Effector CD4-positive, alpha-beta T cell (primary cell): ENCODE results near the gene KATNB1.
"Not testable (repeated sequence)": the region's sequence is repeated elsewhere in the genome, so short reads cannot be mapped to it uniquely, and the experiment has no call there.

Experiments
- DNase-seq: peaks from one replicate; pipeline ENCODE4 v3.0.0-alpha.2; 2020

The KATNB1 gene

GRCh38 chr16:57701759-57702371 lies 33.7 kb upstream of the KATNB1 start:
- no peak for DNase-seq

- no peak for DNase-seq
Measured at GRCh38 chr16:57703416-57704010, 32.1 kb upstream of the KATNB1 start.

- DNase-seq = no peak
Measured at GRCh38 chr16:57704011-57704904, 31.3 kb upstream of the KATNB1 start.

GRCh38 chr16:57704905-57705852 lies 30.4 kb upstream of the KATNB1 start:
- DNase-seq = no peak

- DNase-seq = no peak
Measured at GRCh38 chr16:57706717-57707116, 28.9 kb upstream of the KATNB1 start.

- no peak for DNase-seq
Measured at GRCh38 chr16:57707331-57707730, 28.2 kb upstream of the KATNB1 start.

- DNase-seq = no peak
Measured at GRCh38 chr16:57708168-57708567, 27.4 kb upstream of the KATNB1 start.

- DNase-seq = no peak
Measured at GRCh38 chr16:57709663-57710062, 25.9 kb upstream of the KATNB1 start.

- DNase-seq = no peak
Measured at GRCh38 chr16:57711346-57711745, 24.2 kb upstream of the KATNB1 start.

GRCh38 chr16:57711993-57712392 lies 23.6 kb upstream of the KATNB1 start:
- no peak for DNase-seq

GRCh38 chr16:57712569-57712968 lies 23.0 kb upstream of the KATNB1 start:
- DNase-seq = not testable (repeated sequence)

- DNase-seq = no peak
Measured at GRCh38 chr16:57713596-57713995, 22.0 kb upstream of the KATNB1 start.

GRCh38 chr16:57714047-57714446 lies 21.5 kb upstream of the KATNB1 start:
- no peak for DNase-seq

- no peak for DNase-seq
Measured at GRCh38 chr16:57720142-57720575, 15.4 kb upstream of the KATNB1 start.

GRCh38 chr16:57721356-57722209 lies 14.0 kb upstream of the KATNB1 start:
- no peak for DNase-seq

- DNase-seq = no peak
Measured at GRCh38 chr16:57722210-57722499, 13.4 kb upstream of the KATNB1 start.

- DNase-seq = no peak
Measured at GRCh38 chr16:57722651-57723050, 12.9 kb upstream of the KATNB1 start.

GRCh38 chr16:57723170-57723569 lies 12.4 kb upstream of the KATNB1 start:
- no peak for DNase-seq

GRCh38 chr16:57724531-57724930 lies 11.0 kb upstream of the KATNB1 start:
- no peak for DNase-seq

- DNase-seq = no peak
Measured at GRCh38 chr16:57725151-57725550, 10.4 kb upstream of the KATNB1 start.

GRCh38 chr16:57725554-57725953 lies 10.0 kb upstream of the KATNB1 start:
- no peak for DNase-seq

GRCh38 chr16:57725976-57726375 lies 9.6 kb upstream of the KATNB1 start:
- DNase-seq = no peak
